ENCODE results near the gene HTRA2. TPM values are rescaled to one million over a fixed set of nuclear protein-coding genes. Genes with fewer than 3 reads are reported as not detected.
"Not testable (repeated sequence)": the region's sequence is repeated elsewhere in the genome, so short reads cannot be mapped to it uniquely, and the experiment has no call there.

The HTRA2 gene
- total RNA-seq, 1 donor from 2014 or later: 31.0 TPM

- DNase-seq (ENCODE audit: low spot score): not testable (repeated sequence)
These were observed 31.3 kb downstream of the HTRA2 start for GRCh38 chr2:74561022-74561421.

DNA sequence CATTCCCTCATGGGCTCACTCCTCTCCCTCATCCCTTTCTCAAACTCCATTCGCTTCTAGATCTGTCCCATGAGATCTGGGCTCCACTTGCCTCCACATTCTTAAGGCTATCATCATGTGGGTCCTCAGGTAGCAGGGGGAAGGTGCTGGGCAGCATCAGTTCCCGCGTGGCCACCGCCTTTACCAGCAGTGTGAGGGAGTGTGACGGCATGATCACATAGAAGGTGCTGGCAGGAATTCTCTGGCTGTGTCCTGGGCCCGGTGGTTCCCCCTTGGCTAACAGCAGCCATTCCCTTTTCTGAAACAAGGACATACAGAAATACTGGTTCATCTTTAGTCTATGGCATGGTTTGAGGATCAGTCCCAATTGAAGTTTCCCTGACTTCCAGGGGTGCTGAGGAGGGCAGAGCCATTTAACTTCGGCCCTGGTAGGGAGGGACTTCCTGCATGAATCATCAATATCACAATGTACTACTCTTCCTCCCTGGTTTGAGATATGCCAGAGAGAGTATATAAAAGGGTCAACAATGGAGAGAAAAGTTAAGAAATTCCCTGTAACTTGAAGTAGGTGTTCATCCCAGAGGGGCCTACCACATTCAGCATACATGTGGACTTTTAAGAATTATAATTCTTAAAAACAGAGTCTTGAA lies 32.5 kb downstream of the HTRA2 start:
- DNase-seq (ENCODE audit: low spot score): no peak

DNA sequence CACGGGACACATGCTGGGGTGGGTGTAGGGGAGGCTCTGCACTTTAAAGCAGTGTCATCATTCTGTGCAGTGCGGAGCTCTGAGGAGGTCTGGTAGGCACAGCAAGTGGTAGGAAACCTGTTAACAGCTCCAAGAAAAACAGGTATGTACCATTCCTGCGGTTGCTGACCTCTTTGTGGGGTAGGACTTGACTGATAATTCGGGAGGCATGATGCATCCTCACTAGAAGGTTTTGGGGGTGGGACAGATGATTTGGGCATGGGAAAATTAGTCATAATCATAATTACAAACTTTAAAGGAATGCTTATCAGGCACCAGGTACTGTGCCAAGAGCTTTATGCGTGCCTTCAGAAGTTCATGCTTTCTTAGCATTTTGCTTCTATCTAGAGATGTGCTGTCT lies 34.5 kb downstream of the HTRA2 start:
- DNase-seq (ENCODE audit: low spot score): no peak

GRCh38 chr2:74566076-74566753 lies 36.5 kb downstream of the HTRA2 start:
- no peak for DNase-seq (ENCODE audit: low spot score)

DNA sequence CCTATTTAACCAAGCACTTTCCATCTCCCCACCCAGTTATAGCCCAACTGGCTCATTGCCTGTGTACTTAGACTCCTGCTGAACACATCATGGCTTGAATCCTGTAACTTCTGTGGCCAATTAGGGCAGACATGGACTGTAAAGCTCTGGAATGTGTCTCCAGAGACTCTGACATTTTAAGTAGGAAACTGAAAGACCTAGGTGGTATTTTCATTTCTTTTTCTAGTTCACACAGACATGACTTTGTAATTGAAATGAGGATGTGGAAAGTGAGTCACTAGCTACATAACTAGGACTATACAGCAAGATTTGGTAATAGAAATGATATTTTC lies 37.0 kb downstream of the HTRA2 start:
- no peak for DNase-seq (ENCODE audit: low spot score)

- no peak for DNase-seq (ENCODE audit: low spot score)
These were observed 38.1 kb downstream of the HTRA2 start for GRCh38 chr2:74567881-74568280.

DNA sequence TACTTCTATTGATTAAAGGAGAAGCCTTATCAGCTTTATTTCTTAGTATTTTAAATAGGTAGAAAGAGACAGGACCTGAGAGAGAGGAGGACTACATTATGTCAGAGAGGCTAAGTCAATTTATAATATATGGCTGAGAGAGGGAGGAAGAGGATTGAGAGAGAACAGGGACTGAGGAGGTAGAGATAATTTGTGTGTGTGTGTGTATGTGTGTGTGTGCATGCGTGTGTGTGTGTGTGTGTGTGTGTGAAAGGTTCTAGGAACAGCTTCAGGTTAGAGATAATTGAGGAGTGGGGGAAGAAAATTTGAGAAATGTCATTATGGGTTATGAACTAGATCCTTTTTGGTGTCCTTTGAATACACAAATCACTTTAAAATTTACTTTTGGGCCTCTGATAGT lies 40.0 kb downstream of the HTRA2 start:
- DNase-seq (ENCODE audit: low spot score): no peak

GRCh38 chr2:74571058-74571457 lies 41.3 kb downstream of the HTRA2 start:
- DNase-seq (ENCODE audit: low spot score): no peak

DNA sequence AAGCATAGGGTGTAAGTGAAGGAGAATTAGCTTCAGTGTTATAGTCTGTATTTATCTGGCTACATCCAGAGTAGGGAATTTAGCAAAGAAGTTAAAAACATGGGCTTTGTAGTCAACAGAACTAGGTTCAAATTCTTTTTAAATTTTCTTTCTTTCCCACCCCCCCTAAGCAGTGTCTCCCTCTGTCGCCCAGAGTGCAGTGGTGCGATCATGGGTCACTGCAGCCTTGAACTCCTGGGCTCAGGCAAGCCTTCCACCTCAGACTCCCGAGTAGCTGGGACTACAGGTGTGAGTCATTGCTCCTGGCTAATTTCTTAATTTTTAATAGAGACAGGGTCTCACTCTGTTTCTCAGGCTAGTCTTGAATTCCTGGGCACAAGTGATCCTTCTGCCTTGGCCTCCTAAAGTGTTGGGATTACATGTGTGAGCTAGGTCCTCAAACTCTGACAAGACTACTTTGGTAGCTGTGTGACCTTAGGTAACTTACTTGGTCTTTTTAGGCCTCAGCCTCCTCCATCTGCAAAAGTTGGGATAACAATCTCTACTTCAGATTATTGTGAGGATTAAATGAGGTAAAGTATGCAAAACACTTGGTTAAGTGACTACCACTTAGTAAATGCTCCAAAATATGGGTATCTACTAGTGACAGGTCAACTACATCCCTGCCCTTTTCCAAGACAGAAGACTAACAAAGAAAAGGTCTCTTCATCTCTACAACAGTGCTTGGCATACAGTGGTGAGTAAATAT lies 42.6 kb downstream of the HTRA2 start:
- no peak for DNase-seq (ENCODE audit: low spot score)

DNA sequence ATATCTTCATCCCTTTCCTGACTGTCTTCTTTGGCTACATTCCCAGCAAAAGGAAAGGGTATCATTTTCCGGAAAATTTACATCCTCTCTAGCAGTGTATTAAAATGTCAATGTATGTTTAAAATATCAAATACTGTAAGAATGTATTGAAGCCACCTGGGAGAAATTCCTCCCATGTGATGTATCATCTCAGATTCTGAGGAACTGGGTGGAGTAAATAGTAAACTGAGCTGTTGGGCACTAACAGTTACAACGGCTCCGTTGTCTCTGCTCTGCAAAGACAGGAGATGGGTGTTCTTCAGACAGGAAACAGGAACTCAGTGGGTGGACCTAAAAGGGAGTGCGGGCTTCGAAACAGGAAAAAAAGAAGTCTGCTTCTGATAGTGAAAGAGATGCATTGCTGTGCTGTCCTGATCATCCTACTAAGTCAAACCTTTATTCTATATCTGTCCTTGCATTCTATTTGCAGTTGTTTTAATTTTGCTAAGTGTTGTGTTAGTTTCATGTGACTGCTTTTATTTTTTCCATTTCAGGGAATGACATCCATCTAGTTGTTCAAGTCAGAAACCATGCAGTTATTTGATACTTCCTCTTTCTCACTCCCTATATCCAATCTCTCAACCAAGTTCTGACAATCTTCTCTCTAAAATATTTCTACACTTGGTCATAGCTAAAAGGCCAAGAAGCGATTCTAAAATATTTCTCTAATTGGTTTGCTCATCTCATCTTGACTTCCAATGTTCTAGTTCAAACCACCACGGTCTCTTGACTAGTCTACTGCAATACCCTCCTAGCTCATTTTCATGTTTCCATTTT lies 44.2 kb downstream of the HTRA2 start:
- DNase-seq (ENCODE audit: low spot score): no peak

- DNase-seq (ENCODE audit: low spot score): no peak
These were observed 45.6 kb downstream of the HTRA2 start for GRCh38 chr2:74575320-74575719.

DNA sequence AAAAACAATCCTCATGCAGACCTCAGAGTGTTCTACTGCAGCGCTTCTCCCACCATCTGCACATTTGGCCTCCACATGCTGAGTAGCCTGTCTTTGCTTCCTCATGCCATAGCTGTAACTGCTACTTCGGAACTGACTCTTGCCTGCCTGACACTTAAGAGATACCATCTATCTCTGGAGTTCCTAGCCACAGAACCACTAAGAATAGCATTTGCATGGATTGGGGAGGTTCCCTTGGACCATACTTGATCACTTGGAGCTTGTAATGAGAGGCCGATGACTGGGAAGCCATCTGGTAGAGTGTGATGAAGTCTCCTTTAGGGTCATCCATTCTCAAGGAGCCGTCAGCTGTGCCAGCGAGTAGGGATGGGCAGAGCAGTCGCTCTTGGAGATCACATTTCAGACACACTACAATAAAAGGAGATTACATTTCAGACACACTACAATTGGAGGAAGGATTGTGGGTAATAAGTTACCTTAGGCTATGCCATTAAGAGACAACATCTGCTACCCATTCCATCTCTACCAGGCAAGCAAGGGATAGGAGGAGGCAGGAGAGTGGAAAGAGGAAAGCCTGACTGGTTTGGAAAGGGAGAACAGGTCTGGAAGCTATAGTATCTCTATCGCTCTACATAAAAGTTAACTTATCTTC lies 46.6 kb downstream of the HTRA2 start:
- no peak for DNase-seq (ENCODE audit: low spot score)

DNA sequence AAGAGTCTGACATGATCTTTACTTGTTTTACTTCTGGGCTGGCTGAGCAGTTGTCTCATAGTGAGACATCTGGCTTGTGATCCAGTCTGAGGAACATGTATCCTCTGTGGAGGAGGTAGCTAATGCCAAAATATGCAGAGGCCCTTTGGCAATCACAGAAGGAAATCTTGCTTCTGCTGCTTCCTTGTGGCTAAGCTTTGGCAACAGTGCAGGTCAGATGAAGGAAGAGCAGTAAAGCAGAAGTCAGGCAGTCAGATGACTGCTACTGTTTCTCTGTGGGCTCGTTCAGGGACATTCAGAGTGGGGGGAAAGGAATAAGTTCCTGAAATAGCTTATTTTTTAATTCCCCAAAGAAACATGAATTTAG lies 47.1 kb downstream of the HTRA2 start:
- DNase-seq (ENCODE audit: low spot score): peak; percentile 30

DNA sequence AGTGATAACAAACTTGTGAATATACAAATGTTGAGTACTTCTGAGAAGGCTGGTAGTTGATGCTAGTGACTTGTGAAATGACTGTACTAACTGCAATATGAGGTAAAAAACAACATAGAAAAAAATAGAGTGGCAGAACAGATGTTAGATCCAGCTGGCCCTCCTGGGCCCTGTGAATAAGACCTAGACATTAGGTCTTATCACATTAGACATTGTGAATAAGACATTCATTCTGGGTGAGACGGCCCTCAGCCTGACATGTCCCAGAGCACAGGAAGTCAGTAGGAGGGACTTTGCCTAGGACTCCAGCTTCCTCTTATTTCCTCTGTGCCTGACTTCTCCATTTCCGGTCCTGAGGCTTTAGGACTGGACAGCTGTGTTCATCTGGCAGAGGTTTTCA lies 47.7 kb downstream of the HTRA2 start:
- no peak for DNase-seq (ENCODE audit: low spot score)

- DNase-seq (ENCODE audit: low spot score): no peak
These were observed 48.7 kb downstream of the HTRA2 start for GRCh38 chr2:74578408-74578807.

DNA sequence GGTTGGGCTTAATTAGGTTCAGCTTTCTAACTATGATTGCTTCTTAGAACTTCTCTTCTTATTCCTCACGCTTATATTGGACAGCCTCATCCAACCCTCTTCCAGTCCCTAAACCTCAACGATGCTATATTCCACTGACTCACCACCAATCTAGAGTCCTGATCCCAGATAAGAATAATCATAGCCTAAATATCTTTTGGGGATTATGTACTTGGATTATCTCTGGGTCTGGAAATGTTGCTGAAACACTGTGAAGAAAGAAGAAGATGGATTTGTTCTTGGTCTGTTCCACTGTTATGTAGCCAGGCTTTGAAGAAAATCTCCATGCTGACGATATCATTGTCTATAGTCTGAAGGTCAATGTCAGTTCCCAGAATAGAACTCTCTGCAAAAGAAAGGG lies 51.7 kb downstream of the HTRA2 start:
- no peak for DNase-seq (ENCODE audit: low spot score)

GRCh38 chr2:74582184-74582583 lies 52.5 kb downstream of the HTRA2 start:
- no peak for DNase-seq (ENCODE audit: low spot score)

Other genes starting within 250 kb of the HTRA2 start
- 4.7 TPM for gene SLC4A5, start 186.5 kb upstream of the HTRA2 start, total RNA-seq
- gene DCTN1, start 149.6 kb upstream of the HTRA2 start, total RNA-seq: 171 TPM
- 12.9 TPM for gene C2orf81, start 108.3 kb upstream of the HTRA2 start, total RNA-seq
- 38.1 TPM for gene WDR54, start 108.2 kb upstream of the HTRA2 start, total RNA-seq
- gene RTKN, start 88.0 kb upstream of the HTRA2 start, total RNA-seq: 86.4 TPM
- gene INO80B, start 74.8 kb upstream of the HTRA2 start, total RNA-seq: 51.8 TPM
- gene WBP1, start 71.5 kb upstream of the HTRA2 start, total RNA-seq: 132 TPM
- gene MOGS, start 64.6 kb upstream of the HTRA2 start, total RNA-seq: 80.0 TPM
- 80.9 TPM for gene MRPL53, start 57.3 kb upstream of the HTRA2 start, total RNA-seq
- 26.5 TPM for gene CCDC142, start 46.9 kb upstream of the HTRA2 start, total RNA-seq
- gene TTC31, start 46.9 kb upstream of the HTRA2 start, total RNA-seq: 41.0 TPM
- gene LBX2, start 30.3 kb upstream of the HTRA2 start, total RNA-seq: 3.3 TPM
- gene PCGF1, start 22.2 kb upstream of the HTRA2 start, total RNA-seq: 35.3 TPM
- 0.12 TPM for gene TLX2, start 15.5 kb upstream of the HTRA2 start, total RNA-seq
- gene DQX1, start 3.7 kb upstream of the HTRA2 start, total RNA-seq: 0.43 TPM
- 146 TPM for gene AUP1, start 227 bp upstream of the HTRA2 start, total RNA-seq
- gene LOXL3, start 24.0 kb downstream of the HTRA2 start, total RNA-seq: 15.9 TPM
- 31.9 TPM for gene DOK1, start 24.8 kb downstream of the HTRA2 start, total RNA-seq
- gene M1AP, start 118.4 kb downstream of the HTRA2 start, total RNA-seq: 2.0 TPM
- gene SEMA4F, start 124.3 kb downstream of the HTRA2 start, total RNA-seq: 12.5 TPM